K562 (cell line): ENCODE data around the gene ZC3H18.

Experiments
- ELK3 ChIP-seq: fragments of 450-650 bp; formaldehyde crosslinking; IDR thresholded peaks from 2 replicates; pipeline ENCODE4 v1.4.0; 2020; ENCODE audit warnings: mild to moderate bottlenecking
- FOXK1 ChIP-seq: sonication (generic); formaldehyde crosslinking; IDR thresholded peaks from 2 replicates; pipeline ENCODE4 v1.8.0; 2022; ENCODE audit warnings: missing genetic modification reagents, mild to moderate bottlenecking, borderline replicate concordance
- POLR2A ChIP-seq: fragments of 450-650 bp; conservative IDR thresholded peaks from 2 replicates; pipeline ENCODE4 v1.6.1; 2016
- RBFOX2 ChIP-seq: fragments of 200-400 bp; formaldehyde crosslinking; IDR thresholded peaks from 2 replicates; pipeline ENCODE4 v1.6.1; 2017; ENCODE audit warnings: low read depth, mild to moderate bottlenecking, low read length, moderate library complexity
- RBM14 ChIP-seq: fragments of 200-400 bp; formaldehyde crosslinking; IDR thresholded peaks from 2 replicates; pipeline ENCODE4 v1.6.1; 2018; ENCODE audit warnings: low read depth, mild to moderate bottlenecking, low read length, moderate library complexity, borderline replicate concordance; ENCODE audit not compliant: insufficient read depth
- RFX5 ChIP-seq: IDR thresholded peaks from 2 replicates; pipeline ENCODE4 v1.6.1; 2011; ENCODE audit warnings: low read depth, mild to moderate bottlenecking, improper control_type of control experiment, low read length
- TFAM ChIP-seq: fragments of 250-450 bp; sonication (Bioruptor Pico); conservative IDR thresholded peaks from 2 replicates; pipeline ENCODE4 v1.5.0; 2021; ENCODE audit warnings: mild to moderate bottlenecking, moderate library complexity
- ZNF12 ChIP-seq: sonication (generic); formaldehyde crosslinking; IDR thresholded peaks from 2 replicates; pipeline ENCODE4 v1.4.0; 2020; ENCODE audit warnings: mild to moderate bottlenecking, missing genetic modification reagents
- TF ChIP-seq, protein P1 (sequence below), 3 experiments: IDR thresholded peaks in 2 of 3; conservative IDR thresholded peaks in 1 of 3; 2 replicates each; pipeline ENCODE4 v1.5.1; 2011 to 2012; ENCODE audit warnings: low read length in 3 of 3, mild to moderate bottlenecking in 3 of 3, control low read depth in 2 of 3, improper control_type of control experiment in 1 of 3, inconsistent platforms in 1 of 3, low read depth in 1 of 3, mixed read lengths in 1 of 3, moderate library complexity in 1 of 3; ENCODE audit not compliant: insufficient read depth in 2 of 3

DNA sequence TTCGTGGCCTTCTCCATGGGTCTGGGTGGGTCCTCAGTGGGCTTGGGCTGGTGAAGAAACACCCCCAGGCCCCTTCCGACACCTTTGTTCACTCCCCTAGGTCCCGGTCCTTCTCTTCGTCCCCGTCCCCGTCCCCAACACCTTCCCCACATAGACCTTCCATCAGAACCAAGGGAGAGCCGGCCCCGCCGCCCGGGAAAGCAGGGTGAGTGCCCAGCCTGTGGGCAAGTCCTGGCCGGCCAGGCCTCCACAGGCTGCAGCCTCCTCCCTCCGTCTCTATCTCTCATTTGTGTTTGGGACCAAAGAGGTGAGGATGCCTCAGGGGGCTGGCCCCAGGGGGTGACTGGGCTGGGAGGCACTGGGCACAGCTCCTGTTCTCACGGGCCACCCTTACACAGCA lies 53.7 kb downstream of the ZC3H18 start:
- TF ChIP-seq, protein P1, sequence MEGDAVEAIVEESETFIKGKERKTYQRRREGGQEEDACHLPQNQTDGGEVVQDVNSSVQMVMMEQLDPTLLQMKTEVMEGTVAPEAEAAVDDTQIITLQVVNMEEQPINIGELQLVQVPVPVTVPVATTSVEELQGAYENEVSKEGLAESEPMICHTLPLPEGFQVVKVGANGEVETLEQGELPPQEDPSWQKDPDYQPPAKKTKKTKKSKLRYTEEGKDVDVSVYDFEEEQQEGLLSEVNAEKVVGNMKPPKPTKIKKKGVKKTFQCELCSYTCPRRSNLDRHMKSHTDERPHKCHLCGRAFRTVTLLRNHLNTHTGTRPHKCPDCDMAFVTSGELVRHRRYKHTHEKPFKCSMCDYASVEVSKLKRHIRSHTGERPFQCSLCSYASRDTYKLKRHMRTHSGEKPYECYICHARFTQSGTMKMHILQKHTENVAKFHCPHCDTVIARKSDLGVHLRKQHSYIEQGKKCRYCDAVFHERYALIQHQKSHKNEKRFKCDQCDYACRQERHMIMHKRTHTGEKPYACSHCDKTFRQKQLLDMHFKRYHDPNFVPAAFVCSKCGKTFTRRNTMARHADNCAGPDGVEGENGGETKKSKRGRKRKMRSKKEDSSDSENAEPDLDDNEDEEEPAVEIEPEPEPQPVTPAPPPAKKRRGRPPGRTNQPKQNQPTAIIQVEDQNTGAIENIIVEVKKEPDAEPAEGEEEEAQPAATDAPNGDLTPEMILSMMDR (IDR thresholded peaks at IDR 0.05 in 2 of 3, conservative IDR thresholded peaks at IDR 0.05 in 1 of 3; ENCODE audit: insufficient read depth in 2 of 3, low read depth in 1 of 3, low read length in 3 of 3): no peak
- TF ChIP-seq RBM14 (no peak), ZNF12 (CRISPR knock-in tag) (no peak), RFX5 (no peak), ELK3 (CRISPR knock-in tag) (no peak), RBFOX2 (no peak), FOXK1 (CRISPR knock-in tag) (no peak), TFAM (CRISPR knock-in tag) (no peak), POLR2A (no peak)
